WTC11 (cell line): ENCODE measurements around the gene LYPD6. TPM values are rescaled to one million over a fixed set of nuclear protein-coding genes. Genes with fewer than 3 reads are reported as not detected.

ENCODE experiments used
- ATAC-seq: fragments of 200-7000 bp; cut with Tn5 transposase; 2 replicates; pipeline ENCODE4 v1.10.0; 2021; ENCODE audit warnings: mild to moderate bottlenecking, moderate library complexity
- CTCF ChIA-PET: fragments of 300-600 bp; sonication (Branson Sonifier 250); formaldehyde crosslinking; loops from one replicate; lab custom pipeline; 2021; ENCODE audit warnings: antibody characterized with exemption; lab: Charles Lee
- POLR2A ChIA-PET: fragments of 350-600 bp; sonication (Branson Sonifier 250); formaldehyde crosslinking; loops from one replicate; lab custom pipeline; 2021; ENCODE audit warnings: antibody characterized with exemption; lab: Charles Lee
- DNase-seq: peaks from one replicate; pipeline ENCODE4 v3.0.0; 2021; ENCODE audit warnings: low spot score
- H3K27ac Mint-ChIP-seq: 2 replicates; pipeline ENCODE4 v1.8.0; 2021; ENCODE audit warnings: mixed read lengths
- H3K27me3 Mint-ChIP-seq: 2 replicates; pipeline ENCODE4 v1.8.0; 2021; ENCODE audit warnings: low read depth, mild to moderate bottlenecking, moderate library complexity, mixed read lengths
- H3K36me3 Mint-ChIP-seq: 2 replicates; pipeline ENCODE4 v1.8.0; 2021; ENCODE audit warnings: mixed read lengths
- H3K4me1 Mint-ChIP-seq: 2 replicates; pipeline ENCODE4 v1.8.0; 2022; ENCODE audit warnings: mixed read lengths
- H3K4me3 Mint-ChIP-seq: 2 replicates; pipeline ENCODE4 v1.8.0; 2021; ENCODE audit warnings: mild to moderate bottlenecking, moderate library complexity, mixed read lengths
- H3K9me3 Mint-ChIP-seq: 2 replicates; pipeline ENCODE4 v1.8.0; 2021; ENCODE audit warnings: mixed read lengths
- AFF4 ChIP-seq: sonication (generic); formaldehyde crosslinking; IDR thresholded peaks from 2 replicates; pipeline ENCODE4 v1.8.1; 2023; ENCODE audit warnings: mild to moderate bottlenecking, missing genetic modification reagents, borderline replicate concordance
- ATF1 ChIP-seq: sonication (generic); formaldehyde crosslinking; IDR thresholded peaks from 2 replicates; pipeline ENCODE4 v1.8.1; 2023; ENCODE audit warnings: mild to moderate bottlenecking, moderate library complexity, missing genetic modification reagents
- ATF3 ChIP-seq: sonication (generic); formaldehyde crosslinking; conservative IDR thresholded peaks from 2 replicates; pipeline ENCODE4 v1.8.1; 2022; ENCODE audit warnings: mild to moderate bottlenecking, missing genetic modification reagents
- ELF4 ChIP-seq: sonication (generic); formaldehyde crosslinking; IDR thresholded peaks from 2 replicates; pipeline ENCODE4 v1.8.1; 2022; ENCODE audit warnings: low read depth, mild to moderate bottlenecking, moderate library complexity, missing genetic modification reagents
- ERG ChIP-seq: fragments of 250-450 bp; sonication (Bioruptor Pico); IDR thresholded peaks from 2 replicates; pipeline ENCODE4 v1.8.0; 2021; ENCODE audit warnings: mild to moderate bottlenecking
- FOXP1 ChIP-seq: sonication (generic); formaldehyde crosslinking; IDR thresholded peaks from 2 replicates; pipeline ENCODE4 v1.8.0; 2022; ENCODE audit warnings: missing genetic modification reagents, mild to moderate bottlenecking, moderate library complexity, borderline replicate concordance
- GABPB1 ChIP-seq: sonication (generic); formaldehyde crosslinking; IDR thresholded peaks from 2 replicates; pipeline ENCODE4 v1.8.1; 2023; ENCODE audit warnings: mild to moderate bottlenecking, missing genetic modification reagents
- GTF2I ChIP-seq: fragments of 250-450 bp; sonication (Bioruptor Pico); conservative IDR thresholded peaks from 2 replicates; pipeline ENCODE4 v1.4.0; 2021; ENCODE audit warnings: mild to moderate bottlenecking
- HMGXB4 ChIP-seq: sonication (generic); formaldehyde crosslinking; IDR thresholded peaks from 2 replicates; pipeline ENCODE4 v1.8.1; 2023; ENCODE audit warnings: mild to moderate bottlenecking, moderate library complexity, missing genetic modification reagents
- JAZF1 ChIP-seq: fragments of 250-450 bp; sonication (Bioruptor Pico); IDR thresholded peaks from 2 replicates; pipeline ENCODE4 v1.9.0; 2021; ENCODE audit warnings: moderate library complexity, mild to moderate bottlenecking, inconsistent platforms
- MYBL2 ChIP-seq: sonication (generic); formaldehyde crosslinking; IDR thresholded peaks from 2 replicates; pipeline ENCODE4 v1.8.1; 2023; ENCODE audit warnings: mild to moderate bottlenecking, moderate library complexity, missing genetic modification reagents
- NFE2L1 ChIP-seq: sonication (generic); formaldehyde crosslinking; IDR thresholded peaks from 2 replicates; pipeline ENCODE4 v1.8.1; 2023; ENCODE audit warnings: missing genetic modification reagents
- NR1H2 ChIP-seq: sonication (generic); formaldehyde crosslinking; IDR thresholded peaks from 2 replicates; pipeline ENCODE4 v1.9.0; 2021; ENCODE audit warnings: mild to moderate bottlenecking, moderate library complexity, missing genetic modification reagents
- SMAD3 ChIP-seq: sonication (generic); formaldehyde crosslinking; IDR thresholded peaks from 2 replicates; pipeline ENCODE4 v1.8.0; 2022; ENCODE audit warnings: missing genetic modification reagents, mild to moderate bottlenecking, borderline replicate concordance
- TCF7 ChIP-seq: sonication (generic); formaldehyde crosslinking; IDR thresholded peaks from 2 replicates; pipeline ENCODE4 v1.8.0; 2022; ENCODE audit warnings: mild to moderate bottlenecking, low read depth, missing genetic modification reagents, moderate library complexity
- TEAD4 ChIP-seq: sonication (generic); formaldehyde crosslinking; IDR thresholded peaks from 2 replicates; pipeline ENCODE4 v1.8.0; 2022; ENCODE audit warnings: mild to moderate bottlenecking, missing genetic modification reagents
- TP53 ChIP-seq: sonication (generic); formaldehyde crosslinking; IDR thresholded peaks from 2 replicates; pipeline ENCODE4 v1.8.1; 2023; ENCODE audit warnings: mild to moderate bottlenecking, missing genetic modification reagents
- ZBTB21 ChIP-seq: sonication (generic); formaldehyde crosslinking; IDR thresholded peaks from 2 replicates; pipeline ENCODE4 v1.8.1; 2023; ENCODE audit warnings: mild to moderate bottlenecking, missing genetic modification reagents, borderline replicate concordance
- ZBTB43 ChIP-seq: sonication (generic); formaldehyde crosslinking; IDR thresholded peaks from 2 replicates; pipeline ENCODE4 v1.8.1; 2023; ENCODE audit warnings: mild to moderate bottlenecking, missing genetic modification reagents
- ZNF219 ChIP-seq: sonication (generic); formaldehyde crosslinking; IDR thresholded peaks from 2 replicates; pipeline ENCODE4 v1.8.0; 2023; ENCODE audit warnings: missing genetic modification reagents, mild to moderate bottlenecking, borderline replicate concordance
- ZNF263 ChIP-seq: sonication (generic); formaldehyde crosslinking; IDR thresholded peaks from 2 replicates; pipeline ENCODE4 v1.8.1; 2022; ENCODE audit warnings: low read depth, mild to moderate bottlenecking, moderate library complexity, missing genetic modification reagents
- ZNF317 ChIP-seq: sonication (generic); formaldehyde crosslinking; IDR thresholded peaks from 2 replicates; pipeline ENCODE4 v1.8.1; 2023; ENCODE audit warnings: low read depth, mild to moderate bottlenecking, moderate library complexity, missing genetic modification reagents, borderline replicate concordance
- ZNF416 ChIP-seq: fragments of 250-450 bp; sonication (Bioruptor Pico); IDR thresholded peaks from 2 replicates; pipeline ENCODE4 v1.9.0; 2021; ENCODE audit warnings: mild to moderate bottlenecking, inconsistent platforms
- total RNA-seq: library from RNA; stranded (reverse); gene quantifications from 3 replicates; pipeline ENCODE4 v1.2.3, GENCODE V29; 2021

The LYPD6 gene
- total RNA-seq, 1 experiment from 2014 or later: 4.8 TPM

GRCh38 chr2:149371476-149371875, 41.1 kb downstream of the LYPD6 start:
- Mint-ChIP-seq H3K4me1 (peaks cover 10% of the 10 kb centered on the region), H3K9me3 (peaks cover 14% of the 10 kb centered on the region), H3K27ac (no peak overlapping the region), H3K4me3 (no peak overlapping the region), H3K36me3 (peaks cover 12% of the 10 kb centered on the region), H3K27me3 (no peaks in the 10 kb centered on the region)
- TF ChIP-seq ZNF263: no peak
- no peak for TF ChIP-seq JAZF1
- TF ChIP-seq HMGXB4 (CRISPR knock-in tag): no peak
- TF ChIP-seq ATF3 (CRISPR knock-in tag): no peak
- no peak for TF ChIP-seq GABPB1 (CRISPR knock-in tag)
- TF ChIP-seq NR1H2: no peak
- TF ChIP-seq ZNF317 (CRISPR knock-in tag): no peak
- TF ChIP-seq FOXP1 (CRISPR knock-in tag): no peak
- TF ChIP-seq TCF7 (CRISPR knock-in tag): no peak
- TF ChIP-seq SMAD3 (CRISPR knock-in tag): no peak
- no peak for TF ChIP-seq TEAD4 (CRISPR knock-in tag)
- no peak for TF ChIP-seq TP53
- TF ChIP-seq NFE2L1 (CRISPR knock-in tag): no peak
- no peak for TF ChIP-seq ATF1 (CRISPR knock-in tag)
- no peak for TF ChIP-seq ELF4
- no peak for TF ChIP-seq ZNF416
- TF ChIP-seq ZNF219 (CRISPR knock-in tag): no peak
- TF ChIP-seq AFF4: no peak
- TF ChIP-seq ZBTB21: no peak
- TF ChIP-seq GTF2I: no peak
- no peak for ATAC-seq
- ChIA-PET CTCF (no interaction called here), POLR2A (no interaction called here)
- no peak for DNase-seq

GRCh38 chr2:149375801-149376361, 45.5 kb downstream of the LYPD6 start:
- H3K4me1 Mint-ChIP-seq: peaks cover 9% of the 10 kb centered on the region
- H3K27ac Mint-ChIP-seq: no peak overlapping the region
- H3K4me3 Mint-ChIP-seq: no peak overlapping the region
- no peaks in the 10 kb centered on the region for H3K27me3 Mint-ChIP-seq
- no peaks in the 10 kb centered on the region for H3K36me3 Mint-ChIP-seq
- CTCF ChIA-PET: interaction anchor here (0.9 to 2.0 kb wide), 3 partner anchors 10 to 16 kb away, joined by 3 to 9 read pairs (median 5); no protein-coding TSS in a partner anchor
- ATAC-seq (peak; percentile 63), DNase-seq (no peak)
- POLR2A ChIA-PET: no interaction called here
- no peaks in the 10 kb centered on the region for H3K9me3 Mint-ChIP-seq
- TF ChIP-seq HMGXB4 (CRISPR knock-in tag) (no peak), MYBL2 (CRISPR knock-in tag) (no peak), ERG (no peak), NFE2L1 (CRISPR knock-in tag) (no peak), ZBTB43 (CRISPR knock-in tag) (no peak), ATF1 (CRISPR knock-in tag) (no peak)
